Stimulated activated CD8-positive, alpha-beta memory T cell treated with anti-CD3 and anti-CD28 coated beads, Interleukin-7, amount 100 ng/mL, for 48 hours (primary cell): ENCODE measurements around the gene SDC3.

Experiments used
- DNase-seq, 2 donors: peaks; one replicate each; pipeline ENCODE4 v3.0.0-alpha.2; 2020; ENCODE audit warnings: low read depth in 1 of 2; ENCODE audit errors: extremely low read depth in 1 of 2

The SDC3 gene

GRCh38 chr1:30855686-30856259, 52.8 kb downstream of the SDC3 start:
- DNase-seq, result no peak

- no peak for DNase-seq
Observed at GRCh38 chr1:30853350-30853749, 55.2 kb downstream of the SDC3 start.

DNA sequence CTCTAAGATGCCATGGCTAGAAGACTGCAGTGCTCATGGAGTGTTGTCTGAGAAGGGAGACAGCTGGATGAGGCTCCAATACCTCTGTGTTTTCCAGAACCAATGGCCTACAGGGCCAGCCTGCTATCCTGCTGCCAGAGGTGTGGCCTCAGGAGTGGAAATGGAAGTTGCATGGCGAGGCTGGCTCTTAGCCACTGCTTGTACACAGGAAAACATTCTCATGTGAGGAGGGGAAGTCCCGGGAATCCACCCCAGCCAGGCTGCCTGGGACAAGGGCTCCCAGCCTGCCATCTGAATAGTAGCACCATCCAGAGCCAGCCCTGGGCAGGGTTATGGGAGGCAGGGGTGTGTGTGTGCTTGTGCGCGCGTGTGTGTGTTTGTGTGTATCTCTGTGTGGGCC, 56.5 kb downstream of the SDC3 start:
- DNase-seq, result no peak

DNA sequence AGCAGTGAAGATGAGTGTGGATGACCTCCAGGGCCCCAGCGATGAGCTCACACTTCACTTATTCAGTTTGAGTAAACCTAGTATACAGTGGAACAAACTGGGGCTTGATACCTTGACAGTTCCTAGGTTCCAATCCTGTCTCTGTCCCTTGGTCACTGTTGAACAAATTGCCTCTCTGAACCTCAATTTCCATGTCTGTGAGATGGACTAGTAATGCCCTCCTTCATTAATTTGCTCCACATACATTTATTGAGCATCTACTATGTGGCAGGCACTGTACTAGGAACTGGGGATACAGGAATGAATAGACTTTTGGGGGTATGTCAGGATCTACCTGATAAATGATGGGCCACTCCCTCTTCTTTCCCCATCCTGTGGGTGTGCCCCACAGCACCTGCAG, 57.3 kb downstream of the SDC3 start:
- DNase-seq, result no peak

- no peak for DNase-seq
Observed at GRCh38 chr1:30850607-30851006, 58.0 kb downstream of the SDC3 start.

DNA sequence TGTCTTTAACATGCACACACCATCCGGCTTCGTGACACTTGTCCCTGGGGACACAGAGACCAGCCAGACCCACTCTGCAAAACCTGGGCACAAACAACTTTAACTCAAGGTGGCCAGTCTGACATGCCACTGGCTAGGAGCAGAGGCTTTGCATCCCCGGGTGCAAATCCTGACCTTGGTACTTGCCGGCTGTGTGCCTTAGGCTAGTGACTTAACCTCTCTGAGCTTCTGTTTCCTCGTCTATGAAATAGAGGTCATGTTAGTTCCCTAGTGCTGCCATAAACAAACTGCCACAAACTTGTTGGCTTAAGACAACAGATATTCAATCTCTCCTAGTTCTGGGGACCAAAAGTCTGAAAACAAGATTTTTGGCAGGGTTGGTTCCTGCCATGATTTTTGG, 60.4 kb downstream of the SDC3 start:
- no peak for DNase-seq

DNA sequence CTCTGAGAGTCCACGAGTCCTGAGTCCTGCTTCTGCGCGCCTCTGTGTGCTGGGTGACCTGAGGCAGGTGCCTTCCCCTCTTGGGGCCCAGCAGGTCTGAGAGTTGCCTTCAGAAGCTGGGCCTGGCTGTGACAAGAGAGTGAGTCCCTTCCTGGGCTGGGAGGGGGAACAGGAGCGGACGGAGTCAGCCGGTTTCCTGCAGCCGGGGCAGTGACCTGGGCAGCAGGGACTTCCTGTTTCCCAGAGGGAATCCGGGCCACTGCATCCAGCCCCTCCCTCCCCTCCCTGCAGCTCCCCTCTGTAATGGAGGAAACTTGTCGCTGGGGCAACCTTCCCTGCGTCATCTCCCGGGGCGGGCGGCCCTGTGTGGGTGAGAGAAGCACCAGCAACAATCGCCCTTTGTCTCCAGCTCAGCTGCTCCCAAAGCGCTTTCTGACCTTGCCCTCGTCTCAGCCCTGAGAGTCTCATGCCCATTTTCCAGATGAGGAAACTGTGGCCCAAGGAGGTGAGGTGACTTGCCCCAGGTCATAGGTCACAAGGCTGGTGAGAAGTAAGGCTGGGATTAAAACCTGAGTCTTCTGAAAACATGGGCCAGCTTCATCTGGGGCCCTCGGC, 61.1 kb downstream of the SDC3 start:
- no peak for DNase-seq

DNA sequence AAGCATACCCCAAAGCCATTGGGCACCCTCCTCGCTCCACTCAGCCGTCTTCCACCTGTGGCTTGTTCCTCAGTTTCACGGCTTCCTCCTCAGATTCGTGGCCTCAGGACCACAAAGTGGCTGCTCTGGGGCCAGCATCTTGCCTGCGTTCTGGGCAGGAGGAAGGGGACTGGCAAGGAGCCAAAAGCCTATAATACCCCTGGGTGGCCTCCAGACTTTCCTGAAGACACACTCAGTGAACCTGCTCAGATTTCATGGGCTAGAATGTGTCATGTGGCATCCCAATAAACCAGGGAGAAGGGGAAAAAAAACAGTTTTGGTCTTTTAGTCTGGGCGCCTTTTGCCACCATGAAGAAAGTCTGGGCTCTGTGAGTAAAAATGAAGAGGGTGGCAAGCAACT, 62.0 kb downstream of the SDC3 start:
- DNase-seq, result no peak

GRCh38 chr1:30845904-30846290, 62.7 kb downstream of the SDC3 start:
- DNase-seq, result no peak

DNA sequence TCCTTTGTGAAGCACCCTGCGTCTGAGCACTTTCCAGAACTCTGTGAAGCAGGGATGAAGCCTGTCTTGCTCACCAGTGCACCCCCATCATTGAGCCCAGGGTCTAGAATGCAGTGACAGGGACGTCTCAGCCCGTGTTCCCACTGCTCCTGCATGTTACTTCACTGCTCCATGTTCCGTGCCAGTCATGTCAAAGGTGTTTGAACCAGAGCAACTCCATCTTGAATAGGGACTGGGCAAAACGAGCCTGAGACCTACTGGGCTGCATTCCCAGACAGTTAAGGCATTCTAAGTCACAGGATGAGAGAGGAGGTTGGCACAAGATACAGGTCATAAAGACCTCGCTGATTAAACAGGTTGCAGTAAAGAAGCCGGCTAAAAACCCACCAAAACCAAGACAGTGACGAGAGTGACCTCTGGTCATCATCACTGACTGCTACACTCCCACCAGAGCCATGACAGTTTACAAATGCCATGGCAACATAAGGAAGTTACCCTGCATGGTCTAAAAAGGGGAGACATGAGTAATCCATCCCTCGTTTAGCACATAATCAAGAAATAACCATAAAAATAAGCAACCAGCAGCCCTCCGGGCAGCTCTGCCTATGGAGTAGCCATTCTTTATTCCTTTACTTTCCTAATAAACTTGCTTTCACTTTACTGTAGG, 63.2 kb downstream of the SDC3 start:
- no peak for DNase-seq

DNA sequence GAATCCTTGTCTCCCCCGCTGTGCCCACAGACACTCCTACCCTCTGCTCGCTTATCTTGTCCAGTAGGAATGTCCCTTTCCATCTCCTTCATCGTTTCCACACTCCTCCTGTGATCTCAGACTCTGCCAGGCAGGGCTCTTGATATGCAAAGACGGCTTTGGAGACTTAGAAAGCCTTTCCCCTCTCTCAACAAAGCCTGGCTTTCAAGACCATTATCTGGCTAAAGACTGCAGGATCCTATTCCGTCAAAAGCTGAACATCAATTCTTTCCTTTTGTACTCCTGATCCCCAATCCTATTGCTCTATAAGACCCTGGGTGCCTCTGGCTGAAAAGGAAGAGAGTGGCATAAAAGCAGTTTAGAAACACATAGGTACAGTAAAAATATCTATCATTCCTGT, 63.9 kb downstream of the SDC3 start:
- DNase-seq, result no peak

DNA sequence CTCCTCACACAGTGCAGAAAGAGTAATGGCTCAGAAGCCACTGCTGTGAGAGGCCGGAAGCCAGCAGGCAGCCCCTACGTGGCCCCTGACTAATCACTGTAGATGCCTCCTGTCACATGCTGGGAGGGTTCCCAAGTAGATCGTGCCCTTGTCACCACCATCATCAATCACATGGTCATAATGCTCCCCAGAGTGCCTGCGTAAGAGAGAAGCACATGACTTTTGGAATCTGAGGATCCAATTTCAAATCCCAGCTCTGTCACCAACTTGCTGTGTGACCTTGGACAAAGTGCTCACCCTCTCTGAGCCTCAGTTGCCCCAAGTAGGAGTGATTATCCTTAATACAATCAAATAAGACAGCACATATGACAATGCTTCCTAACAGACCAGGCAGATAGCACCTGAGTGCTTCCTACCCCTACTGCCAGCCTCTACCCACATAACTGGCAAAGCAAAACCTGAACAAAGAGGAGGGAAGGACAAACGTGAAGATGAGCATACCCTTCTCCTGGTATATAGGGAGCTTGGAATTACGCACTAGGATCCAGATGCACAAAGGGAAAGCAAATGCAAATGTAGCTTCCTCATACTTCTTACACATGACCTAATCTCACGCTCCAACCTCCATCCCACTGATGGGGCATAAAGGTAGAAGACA, 65.7 kb downstream of the SDC3 start:
- no peak for DNase-seq

DNA sequence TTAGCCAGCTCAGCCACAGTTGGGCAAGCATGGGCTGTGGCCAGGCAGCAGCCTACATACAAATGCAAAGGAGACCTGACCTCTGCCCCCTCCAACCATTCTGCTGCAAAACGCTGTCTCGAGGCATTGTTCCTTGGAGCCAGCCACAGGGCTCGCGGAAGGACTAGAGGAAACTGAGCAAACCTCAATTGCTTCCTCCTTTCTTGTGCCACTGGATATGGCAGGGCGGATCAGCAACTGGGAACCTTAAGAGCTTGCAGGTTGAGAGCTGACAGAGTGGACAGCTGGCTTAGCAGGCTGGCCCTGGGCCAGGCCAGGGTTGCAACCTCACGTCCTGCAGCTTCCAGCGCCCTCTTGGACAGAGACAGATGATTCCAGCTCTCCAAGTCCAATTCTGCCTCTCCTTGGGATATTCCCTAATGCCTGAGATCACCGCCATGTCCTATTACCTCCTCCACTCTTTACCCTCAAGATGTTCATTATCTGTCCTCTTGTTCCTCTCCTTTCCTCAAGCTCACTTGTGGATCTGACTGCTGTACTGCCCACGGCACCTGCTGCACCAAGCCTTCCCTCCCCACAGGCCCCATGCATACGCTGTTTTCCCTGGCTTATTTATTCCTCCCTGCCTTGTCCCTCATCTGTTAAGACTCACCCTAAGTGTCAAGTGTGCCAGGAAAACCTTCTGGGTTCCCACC, 67.5 kb downstream of the SDC3 start:
- DNase-seq, result no peak

DNA sequence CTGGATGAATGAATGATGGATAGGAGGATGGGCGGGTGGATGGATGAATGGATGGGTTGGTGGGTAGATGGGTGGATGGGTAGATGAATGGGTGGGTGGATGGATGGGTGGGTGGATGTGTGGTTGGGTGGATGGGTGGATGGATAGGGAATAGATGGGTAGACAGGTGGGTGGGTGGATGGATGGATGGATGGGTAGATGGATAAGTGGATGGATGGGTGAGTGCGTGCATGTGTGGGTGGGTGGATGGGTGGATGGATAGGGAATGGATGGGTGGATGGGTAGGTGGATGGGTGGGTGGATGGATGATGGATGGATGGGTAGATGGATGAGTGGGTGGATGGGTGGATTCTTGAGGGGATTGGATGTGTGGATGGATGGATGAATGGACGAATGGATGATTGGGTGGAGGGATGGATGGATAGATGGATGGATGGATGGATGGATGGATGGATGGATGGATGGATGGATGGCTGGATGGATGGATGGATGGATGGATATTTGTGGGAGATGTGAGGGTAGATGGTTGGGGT, 68.7 kb downstream of the SDC3 start:
- DNase-seq, result no peak

DNA sequence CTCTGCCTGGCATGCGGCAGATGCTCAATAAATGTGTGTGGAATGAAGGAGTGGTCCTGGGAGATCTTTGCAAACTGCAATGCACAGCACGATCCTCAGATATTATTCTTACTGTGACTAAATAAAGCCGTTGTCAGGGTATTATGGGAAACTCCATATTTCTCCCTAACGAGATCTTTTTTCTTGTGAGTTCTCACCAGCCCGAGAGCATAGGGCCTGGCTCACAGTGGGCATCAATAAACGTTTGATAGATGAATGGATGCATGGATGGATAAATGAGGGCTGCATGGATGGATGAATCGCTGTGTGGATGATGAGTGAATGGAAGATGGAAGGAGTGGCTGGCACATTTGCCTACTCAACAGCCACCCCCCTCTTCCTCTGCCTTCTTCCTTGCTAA, 69.6 kb downstream of the SDC3 start:
- no peak for DNase-seq

- DNase-seq, result no peak
Observed at GRCh38 chr1:30837653-30838052, 70.9 kb downstream of the SDC3 start.

DNA sequence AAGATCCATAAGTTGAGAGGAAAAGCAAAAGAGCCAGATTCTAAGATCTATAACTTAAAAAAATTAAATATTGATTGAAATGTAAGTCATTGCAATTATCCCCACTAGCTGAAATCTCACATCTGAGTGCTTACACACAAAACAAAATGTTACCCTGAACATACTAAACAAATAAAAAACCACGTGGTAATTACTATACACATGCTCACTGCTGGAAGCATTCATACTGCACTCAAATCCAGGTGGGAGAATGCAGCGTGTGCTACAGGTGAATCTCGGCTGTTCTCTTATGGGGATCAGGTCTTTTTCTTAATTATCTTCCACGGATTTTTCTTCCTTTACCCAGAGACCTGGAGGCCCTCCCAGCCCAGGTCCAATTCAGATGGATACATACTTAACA, 74.3 kb downstream of the SDC3 start:
- DNase-seq, result no peak

- DNase-seq, result no peak
Observed at GRCh38 chr1:30830537-30830936, 78.0 kb downstream of the SDC3 start.

- DNase-seq, result no peak
Observed at GRCh38 chr1:30829889-30830288, 78.7 kb downstream of the SDC3 start.

DNA sequence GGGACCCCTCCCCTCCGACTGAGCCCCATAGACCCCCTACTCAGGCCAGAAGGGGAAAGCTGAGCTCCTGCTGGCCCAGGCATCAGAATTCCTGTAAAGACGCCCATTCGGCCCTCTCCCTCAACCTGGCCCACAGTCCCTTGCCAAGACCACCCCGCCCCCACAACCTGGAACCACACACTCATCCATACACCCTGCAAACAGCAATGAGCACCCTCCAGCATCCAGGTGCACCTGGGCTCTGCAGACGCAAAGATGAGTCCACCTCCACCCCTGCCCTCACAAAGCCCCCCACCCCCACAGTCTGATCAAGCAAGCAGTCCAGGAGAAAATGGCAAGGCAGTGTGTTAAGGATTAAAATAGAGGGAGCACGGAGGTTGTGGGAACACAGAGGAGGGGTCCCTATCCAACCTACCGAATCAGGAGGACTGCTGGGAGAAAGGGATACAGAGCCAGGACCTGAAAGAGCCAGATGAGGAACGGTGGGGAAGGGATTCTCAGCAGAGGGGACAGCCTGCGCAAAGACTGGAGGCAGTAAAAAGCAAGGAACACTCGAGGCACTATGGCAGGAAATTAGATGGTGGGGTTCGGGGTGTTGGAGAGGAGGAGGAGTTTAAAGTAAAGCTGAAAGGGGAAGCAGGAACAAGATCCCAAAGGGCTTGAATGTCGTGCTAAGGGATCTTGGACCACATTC, 83.7 kb downstream of the SDC3 start:
- DNase-seq, result no peak
